Small intestine (tissue), 7 donors: ENCODE measurements around the gene GAREM2. TPM values are rescaled to one million over a fixed set of nuclear protein-coding genes. Genes with fewer than 3 reads are reported as not detected.

ENCODE experiments used
- DNase-seq, 2 donors: peaks; one replicate each; pipeline versions ENCODE4 v3.0.0 to v3.0.0-alpha.2; 2013
- FAIRE-seq: peaks from 2 replicates; lab custom pipeline; 2012; peaks lifted over from hg19 to GRCh38; lab: Jason Lieb, UNC
- H3K27ac ChIP-seq, 3 donors: one replicate each; pipeline ENCODE4 v1.5.1; 2013; ENCODE audit warnings: low read length in 2 of 3, mild to moderate bottlenecking in 2 of 3, control low read depth in 1 of 3, inconsistent platforms in 1 of 3, low read depth in 1 of 3, moderate library complexity in 1 of 3
- H3K27me3 ChIP-seq, 3 donors: one replicate each; pipeline ENCODE4 v1.6.1; 2013; ENCODE audit warnings: low read length in 3 of 3, inconsistent platforms in 1 of 3; ENCODE audit not compliant: control insufficient read depth in 3 of 3, insufficient read depth in 3 of 3
- H3K36me3 ChIP-seq, 3 donors: one replicate each; pipeline ENCODE4 v1.6.1; 2013; ENCODE audit warnings: low read length in 3 of 3, inconsistent platforms in 1 of 3, low read depth in 1 of 3, mild to moderate bottlenecking in 1 of 3, moderate library complexity in 1 of 3; ENCODE audit not compliant: control insufficient read depth in 3 of 3, insufficient read depth in 2 of 3
- H3K4me1 ChIP-seq, 3 donors: one replicate each; pipeline ENCODE4 v1.6.1; 2013; ENCODE audit warnings: low read length in 2 of 3, inconsistent platforms in 1 of 3, low read depth in 1 of 3, mild to moderate bottlenecking in 1 of 3, moderate library complexity in 1 of 3; ENCODE audit not compliant: control insufficient read depth in 3 of 3, insufficient read depth in 2 of 3
- H3K4me3 ChIP-seq, 3 donors: one replicate each; pipeline ENCODE4 v1.5.1; 2013; ENCODE audit warnings: low read length in 3 of 3, control low read depth in 1 of 3, inconsistent platforms in 1 of 3, low read depth in 1 of 3, mild to moderate bottlenecking in 1 of 3, moderate library complexity in 1 of 3
- H3K9me3 ChIP-seq, 2 donors: one replicate each; pipeline ENCODE4 v1.6.1; 2013; ENCODE audit warnings: low read depth in 1 of 2, low read length in 1 of 2; ENCODE audit not compliant: control insufficient read depth in 2 of 2, insufficient read depth in 1 of 2
- WGBS, 3 donors: extraction: QIAGEN DNeasy Blood & Tissue Kit; methylation state at CpG; one replicate each; pipeline ENCODE4 v1.1.7; 2013; 5-methylcytosine and 5-hydroxymethylcytosine counted together
- polyA plus RNA-seq, 4 donors: library from polyadenylated mRNA; stranded (reverse) in 3 of 4; unstranded in 1 of 4; fragments of 200-250 nt in 3 of 4; fragments of 120-200 nt in 1 of 4; gene quantifications; one replicate each; pipeline versions ENCODE4 v1.2.1 to v1.2.3, GENCODE V29; 2013
- donor health status: healthy with polysubstance abuse.
- donor health status: control.
- donor health status: control.
- donor health status: Bipolar disorder and iron deficiency.
- donor health status: healthy.

Gene GAREM2
- polyA plus RNA-seq, 4 donors, result 0.22 to 1.2 (median 0.82) TPM

DNA sequence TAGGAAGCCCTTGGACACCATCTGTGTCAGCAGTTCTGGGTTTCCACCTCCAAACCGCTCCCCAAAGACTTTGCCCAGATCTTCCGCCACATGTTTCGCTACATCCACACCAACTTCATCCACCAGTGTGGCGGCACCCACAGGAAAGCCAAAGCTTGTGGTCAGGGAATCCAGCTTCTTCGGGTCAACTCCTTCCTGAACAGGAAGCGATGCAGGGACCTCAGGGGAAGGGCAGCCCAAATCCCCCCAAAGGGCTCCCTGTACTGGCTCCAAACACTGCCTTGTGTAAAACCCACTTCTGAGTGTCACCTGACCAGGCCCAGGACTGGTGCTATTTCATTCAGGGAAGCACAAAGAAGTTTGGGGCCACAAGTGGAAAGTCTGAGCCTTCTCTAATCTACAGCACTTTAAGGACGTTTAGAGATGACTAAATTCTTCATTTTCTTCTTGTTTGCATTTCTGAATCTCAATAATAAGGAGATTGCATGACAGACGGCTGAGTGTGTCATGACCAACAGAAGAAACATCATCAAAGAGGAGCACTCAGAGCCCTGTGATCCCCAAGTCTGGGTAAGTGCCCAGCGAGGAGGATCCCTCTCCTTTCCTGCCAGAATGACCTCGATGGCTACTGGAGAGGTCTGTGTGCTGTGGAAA, 20.8 kb downstream of the GAREM2 start:
- 87 to 89% (median 87%) methylated on average over 10 of the region's 10 CpGs for WGBS, 3 donors
- peak in 1 of 2 donors; percentile 22 for DNase-seq
- no peak for FAIRE-seq
- H3K9me3 ChIP-seq, result no peaks in the 10 kb centered on the region
- H3K27me3 ChIP-seq, result no peaks in the 10 kb centered on the region
- no peak overlapping the region for H3K4me3 ChIP-seq
- no peak overlapping the region for H3K27ac ChIP-seq
- H3K36me3 ChIP-seq, result peaks cover 26 to 75% (median 45%) of the 10 kb centered on the region in 3 donors
- H3K4me1 ChIP-seq, result no peaks in the 10 kb centered on the region

DNA sequence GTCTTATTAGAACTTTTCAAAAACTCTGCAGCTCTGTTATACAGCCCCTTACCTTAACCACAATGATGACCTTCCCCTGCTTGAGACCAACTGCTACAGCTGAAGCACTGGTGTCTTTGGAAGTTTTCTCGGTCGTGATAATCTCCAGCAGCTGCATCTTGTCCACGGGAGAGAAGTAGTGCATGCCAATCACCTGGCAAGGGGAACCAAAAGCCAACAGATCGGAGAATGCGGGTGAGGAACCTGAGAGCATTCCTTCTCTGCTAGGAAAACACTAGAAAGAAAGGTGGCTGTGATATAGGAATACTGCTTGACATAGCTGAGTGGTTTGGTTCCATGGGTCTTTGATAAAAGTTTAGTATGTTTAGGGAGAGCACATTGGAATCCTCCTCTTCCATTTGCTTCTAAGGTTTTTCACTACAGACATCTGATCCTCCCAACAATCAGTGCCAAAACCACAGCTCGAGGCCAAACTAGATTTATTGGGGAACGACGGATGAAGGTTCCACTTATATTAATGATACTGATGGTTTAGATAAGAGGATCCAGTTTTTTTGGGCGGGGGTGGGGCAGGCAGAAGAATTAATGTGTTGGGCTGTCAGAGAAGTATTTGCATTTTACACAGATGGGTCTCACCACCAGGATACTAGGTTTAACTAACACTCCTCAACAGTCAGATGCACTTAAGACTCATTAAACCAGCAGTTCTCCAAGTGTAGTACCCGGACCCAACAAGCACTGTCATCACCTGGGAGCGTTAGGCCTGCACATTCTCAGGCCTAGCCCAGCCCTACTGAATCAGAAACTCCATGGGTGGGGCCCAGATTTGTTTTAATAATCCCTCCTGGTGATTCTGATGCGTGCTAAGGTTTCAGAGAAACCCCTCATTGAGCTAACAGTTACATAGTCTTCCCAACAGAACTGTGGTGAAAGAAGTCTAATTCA, 22.4 kb downstream of the GAREM2 start:
- Histone ChIP-seq H3K27me3 (no peaks in the 10 kb centered on the region), H3K4me3 (no peak overlapping the region), H3K9me3 (no peaks in the 10 kb centered on the region), H3K27ac (no peak overlapping the region), H3K4me1 (no peaks in the 10 kb centered on the region), H3K36me3 (peaks cover 31 to 71% (median 54%) of the 10 kb centered on the region in 3 donors)
- DNase-seq (no peak), FAIRE-seq (no peak)
- 77 to 84% (median 80%) methylated on average over 12 of the region's 12 CpGs for WGBS, 3 donors

DNA sequence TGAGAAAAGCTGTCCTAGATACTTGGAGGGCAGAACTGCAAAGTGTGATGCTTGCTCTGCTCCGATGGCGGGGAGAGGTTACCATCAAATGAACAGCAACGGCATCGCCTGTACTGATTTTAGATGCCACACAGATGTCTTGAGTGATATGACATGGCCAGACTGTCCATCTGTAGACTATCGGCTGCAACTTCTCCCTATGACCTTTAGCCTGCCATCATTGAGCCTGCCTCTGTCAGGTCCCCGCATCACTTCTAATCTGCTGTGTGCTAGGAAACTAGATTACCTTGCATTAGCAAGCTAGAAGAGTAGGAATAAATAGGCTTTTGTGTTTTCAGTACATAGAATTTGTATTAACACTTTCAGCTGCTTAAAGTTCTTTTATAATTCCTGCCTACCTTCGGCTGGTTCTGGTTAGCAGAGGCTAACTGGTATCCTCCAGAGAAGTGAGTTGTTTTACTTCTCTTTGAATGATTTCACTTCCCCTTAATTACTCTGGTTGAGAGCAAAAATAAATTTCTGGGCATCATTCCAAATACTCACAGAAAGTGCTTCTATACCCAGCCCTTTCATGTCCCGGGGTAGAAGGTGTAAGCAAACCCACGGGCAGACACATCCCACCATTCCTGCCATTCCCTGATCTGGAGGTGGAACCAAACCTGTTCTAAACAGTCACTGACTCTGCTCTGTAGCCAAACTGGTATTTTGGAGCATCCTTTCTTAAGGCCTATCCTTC, 24.0 kb downstream of the GAREM2 start:
- no peak for FAIRE-seq
- 82 to 91% (median 89%) methylated on average over 9 of the region's 9 CpGs for WGBS, 3 donors

DNA sequence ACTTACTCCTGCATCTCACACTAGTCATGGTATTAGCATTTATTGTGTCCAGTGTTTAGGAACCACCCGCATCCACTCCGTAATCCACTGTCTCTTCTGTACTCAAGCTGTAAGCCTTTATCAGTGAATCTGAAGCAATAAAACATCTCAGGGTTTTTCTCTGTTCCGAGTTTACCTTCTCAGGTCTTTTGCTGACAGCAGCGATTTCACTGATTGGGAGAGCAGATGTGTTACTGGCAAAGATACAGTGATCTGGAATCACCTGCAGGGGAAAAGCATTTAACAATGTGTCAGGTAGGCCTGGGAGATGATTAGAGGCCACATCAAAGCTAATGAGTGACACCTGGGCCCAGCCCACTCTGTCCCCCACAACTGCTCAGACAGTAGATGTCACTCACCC, 24.6 kb downstream of the GAREM2 start:
- Histone ChIP-seq H3K4me1 (no peaks in the 10 kb centered on the region), H3K9me3 (no peaks in the 10 kb centered on the region), H3K27ac (no peak overlapping the region), H3K27me3 (no peaks in the 10 kb centered on the region), H3K36me3 (peaks cover 29 to 59% (median 52%) of the 10 kb centered on the region in 3 donors), H3K4me3 (no peak overlapping the region)
- FAIRE-seq, result no peak
- no peak for DNase-seq
- WGBS, 3 donors, result 70 to 89% (median 87%) methylated on average over 4 of the region's 4 CpGs

More for the DNA sequence above, 24.0 kb downstream of the GAREM2 start:
- H3K36me3 ChIP-seq, result peaks cover 28 to 60% (median 53%) of the 10 kb centered on the region in 3 donors
- no peaks in the 10 kb centered on the region for H3K27me3 ChIP-seq
- DNase-seq, result no peak
- no peaks in the 10 kb centered on the region for H3K9me3 ChIP-seq
- H3K27ac ChIP-seq, result no peak overlapping the region
- no peaks in the 10 kb centered on the region for H3K4me1 ChIP-seq
- no peak overlapping the region for H3K4me3 ChIP-seq

DNA sequence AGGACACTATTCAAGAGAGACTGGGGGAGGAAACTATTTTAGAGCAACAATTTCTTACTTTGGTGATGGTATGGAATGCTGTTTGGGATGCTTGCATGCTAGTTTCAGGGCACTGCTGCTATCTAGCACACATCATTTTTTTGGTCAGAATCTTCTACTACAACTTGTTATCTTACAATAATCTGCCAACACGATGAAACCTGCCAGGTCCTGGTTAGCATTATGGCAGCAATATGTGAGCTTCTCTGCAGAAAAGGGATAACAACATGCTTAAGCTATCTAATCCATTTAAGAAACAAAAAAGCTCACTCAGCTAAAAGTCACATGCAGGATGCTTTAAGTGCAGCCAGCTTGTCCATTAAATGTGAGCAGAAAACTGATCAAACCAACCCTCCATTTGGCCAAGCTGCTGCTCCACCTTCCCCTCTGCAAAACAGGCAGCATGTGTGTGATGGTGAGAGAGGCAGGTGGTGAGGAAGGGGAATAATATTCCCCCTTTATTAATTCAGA, 30.1 kb downstream of the GAREM2 start:
- WGBS, 3 donors, result 52 to 81% (median 70%) methylated on average over 1 of the region's 1 CpG
- Histone ChIP-seq H3K36me3 (peaks cover 23 to 49% (median 38%) of the 10 kb centered on the region in 3 donors), H3K4me3 (no peak overlapping the region), H3K27ac (no peak overlapping the region), H3K27me3 (no peaks in the 10 kb centered on the region), H3K4me1 (no peaks in the 10 kb centered on the region), H3K9me3 (no peaks in the 10 kb centered on the region)
- FAIRE-seq (no peak), DNase-seq (no peak)

DNA sequence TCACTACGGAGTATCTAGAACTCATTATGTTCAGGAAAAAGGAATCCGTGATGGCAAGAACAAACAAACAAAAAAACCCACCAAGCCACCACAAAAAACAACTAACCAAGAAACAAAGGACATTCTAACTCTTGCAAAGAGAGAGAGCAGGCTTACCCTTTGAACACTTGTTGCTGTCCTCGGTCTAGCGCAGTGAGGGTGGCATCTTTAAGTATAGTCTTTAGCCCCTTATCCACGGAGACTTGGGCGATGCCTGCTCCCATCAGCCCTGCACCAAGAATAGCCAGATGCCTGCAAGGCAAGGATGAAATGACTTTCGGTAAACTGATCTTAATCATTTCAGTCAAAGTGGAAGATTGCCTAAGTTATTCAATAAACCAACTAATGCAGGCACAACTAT, 31.0 kb downstream of the GAREM2 start:
- FAIRE-seq (no peak), DNase-seq (no peak)
- Histone ChIP-seq H3K4me1 (no peaks in the 10 kb centered on the region), H3K36me3 (peaks cover 28 to 45% (median 36%) of the 10 kb centered on the region in 3 donors), H3K4me3 (no peak overlapping the region), H3K27ac (no peak overlapping the region), H3K27me3 (no peaks in the 10 kb centered on the region), H3K9me3 (no peaks in the 10 kb centered on the region)
- WGBS, 3 donors, result 92 to 96% (median 96%) methylated on average over 7 of the region's 7 CpGs

DNA sequence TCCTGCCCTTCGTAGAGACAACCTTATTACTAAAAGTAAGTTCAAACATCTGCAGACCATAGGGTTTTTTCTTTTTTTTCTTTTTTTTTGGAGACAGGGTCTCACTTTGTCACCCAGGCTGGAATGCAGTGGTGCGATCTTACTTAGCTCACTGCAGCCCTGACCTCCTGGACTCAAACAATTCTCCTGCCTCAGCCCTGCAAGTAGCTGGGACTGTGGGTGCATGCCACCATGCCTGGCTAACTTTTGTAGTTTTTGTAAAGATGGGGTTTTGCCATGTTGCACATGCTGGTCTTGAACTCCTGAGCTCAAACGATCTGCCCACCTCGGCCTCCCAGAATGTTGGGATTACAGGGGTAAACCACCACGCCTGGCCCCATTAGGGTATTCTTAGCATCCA, 39.1 kb downstream of the GAREM2 start:
- H3K27ac ChIP-seq, result no peak overlapping the region
- 92 to 95% (median 94%) methylated on average over 5 of the region's 5 CpGs for WGBS, 3 donors
- H3K36me3 ChIP-seq, result peaks cover 19 to 35% (median 26%) of the 10 kb centered on the region in 3 donors
- H3K4me3 ChIP-seq, result no peak overlapping the region
- FAIRE-seq (no peak), DNase-seq (no peak)
- no peaks in the 10 kb centered on the region for H3K4me1 ChIP-seq
- H3K27me3 ChIP-seq, result no peaks in the 10 kb centered on the region
- H3K9me3 ChIP-seq, result no peaks in the 10 kb centered on the region

DNA sequence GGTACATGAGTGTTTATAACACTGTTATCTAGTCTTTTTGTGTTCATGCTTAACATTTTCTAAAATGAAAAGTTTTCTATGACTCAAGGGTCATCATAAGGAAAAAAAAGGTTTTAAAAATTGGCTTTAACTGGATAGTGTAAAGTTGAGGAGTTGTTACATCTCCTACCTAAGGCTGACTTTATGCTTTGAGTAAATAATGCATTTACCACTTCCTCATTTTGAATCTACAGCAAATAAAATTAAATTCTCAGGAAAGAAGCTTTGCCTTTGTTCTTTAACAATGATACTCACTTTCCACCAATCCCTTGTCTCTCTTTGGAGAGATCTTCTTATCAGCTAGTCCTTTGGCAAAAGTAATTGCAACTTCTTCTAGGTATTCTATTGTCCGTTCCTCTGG, 41.9 kb downstream of the GAREM2 start:
- no peak overlapping the region for H3K4me3 ChIP-seq
- H3K36me3 ChIP-seq, result peaks cover 9 to 43% (median 28%) of the 10 kb centered on the region in 3 donors
- H3K4me1 ChIP-seq, result no peaks in the 10 kb centered on the region
- 80 to 96% (median 94%) methylated on average over 1 of the region's 1 CpG for WGBS, 3 donors
- H3K27me3 ChIP-seq, result no peaks in the 10 kb centered on the region
- peaks cover 0 to 12% of the 10 kb centered on the region in 2 donors for H3K9me3 ChIP-seq
- DNase-seq (no peak), FAIRE-seq (no peak)
- H3K27ac ChIP-seq, result no peak overlapping the region
